HG03039 (cell line): ENCODE measurements around the gene NELFB.
"Not testable (repeated sequence)": the region's sequence is repeated elsewhere in the genome, so short reads cannot be mapped to it uniquely, and the experiment has no call there.

Source experiments
- ATAC-seq: cut with Tn5 transposase; IDR thresholded peaks from one replicate; pipeline ENCODE4 v1.9.1; 2021; ENCODE audit warnings: mild to moderate bottlenecking, moderate library complexity; ENCODE audit not compliant: unreplicated experiment

NELFB gene

GRCh38 chr9:137245450-137246421 lies 9.4 kb upstream of the NELFB start:
- no peak for ATAC-seq

GRCh38 chr9:137247135-137247915 lies 7.8 kb upstream of the NELFB start:
- no peak for ATAC-seq

- ATAC-seq: no peak
These were observed 7.3 kb upstream of the NELFB start for GRCh38 chr9:137247916-137248175.

GRCh38 chr9:137250329-137251193 lies 4.6 kb upstream of the NELFB start:
- no peak for ATAC-seq

- no peak for ATAC-seq
These were observed 4.0 kb upstream of the NELFB start, which contains the start of gene STPG3 for GRCh38 chr9:137251194-137251461. STPG3 (plus strand) TSS chr9:137251286; CDS start chr9:137251287, 1 bp downstream.

GRCh38 chr9:137251490-137252268 lies 3.4 kb upstream of the NELFB start:
- no peak for ATAC-seq

GRCh38 chr9:137252555-137253506 lies 2.3 kb upstream of the NELFB start:
- no peak for ATAC-seq

GRCh38 chr9:137253717-137254623 lies 1.2 kb upstream of the NELFB start:
- ATAC-seq: no peak

- no peak for ATAC-seq
These were observed 454 bp downstream of the NELFB start for GRCh38 chr9:137255448-137256114.

- no peak for ATAC-seq
These were observed 1.2 kb downstream of the NELFB start for GRCh38 chr9:137256362-137256761.

GRCh38 chr9:137256856-137257255 lies 1.7 kb downstream of the NELFB start:
- no peak for ATAC-seq

- not testable (repeated sequence) for ATAC-seq
These were observed 7.2 kb downstream of the NELFB start for GRCh38 chr9:137262173-137262908.

GRCh38 chr9:137262909-137263285 lies 7.8 kb downstream of the NELFB start:
- no peak for ATAC-seq

- no peak for ATAC-seq
These were observed 8.4 kb downstream of the NELFB start for GRCh38 chr9:137263506-137263905.

GRCh38 chr9:137264067-137264466 lies 8.9 kb downstream of the NELFB start:
- no peak for ATAC-seq

- no peak for ATAC-seq
These were observed 10.5 kb downstream of the NELFB start for GRCh38 chr9:137265496-137266161.

GRCh38 chr9:137266162-137266527 lies 11.0 kb downstream of the NELFB start:
- ATAC-seq: no peak
